A172 (cell line): Measurements from ENCODE around the gene CST8. TPM values are rescaled to one million over a fixed set of nuclear protein-coding genes. Genes with fewer than 3 reads are reported as not detected.

Source experiments
- DNase-seq: peaks from one replicate; pipeline ENCODE4 v3.0.0-alpha.2; 2015; ENCODE audit warnings: low spot score
- total RNA-seq: library from RNA; depleted of rRNA; stranded (reverse); fragments of >200 nt; shearing (Covaris generic); gene quantifications from 2 replicates; pipeline ENCODE4 v1.2.3, GENCODE V29; 2014; rRNA removed

Gene CST8
- total RNA-seq, 1 experiment from 2014 or later = not detected

DNA sequence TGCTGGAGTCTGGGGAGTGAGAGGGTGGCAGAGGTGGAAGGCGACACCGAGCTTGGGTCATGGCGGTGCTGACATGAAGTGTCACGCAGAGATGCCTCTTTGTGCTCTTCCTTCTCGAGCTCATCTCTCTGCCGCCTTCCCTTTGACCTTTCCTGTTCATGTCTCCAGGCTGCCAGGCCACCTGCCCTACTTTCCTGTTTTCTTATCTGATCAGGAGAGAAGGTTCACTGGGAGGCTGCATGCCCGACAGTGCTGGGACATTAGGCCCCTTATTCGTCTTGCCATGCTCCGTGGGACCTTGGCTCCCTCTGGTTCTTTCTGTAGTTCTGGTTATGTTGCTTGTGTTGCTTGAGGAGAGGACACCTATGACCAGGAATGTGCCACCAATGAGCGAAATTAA is 33.2 kb downstream of the CST8 start:
- DNase-seq = no peak

DNA sequence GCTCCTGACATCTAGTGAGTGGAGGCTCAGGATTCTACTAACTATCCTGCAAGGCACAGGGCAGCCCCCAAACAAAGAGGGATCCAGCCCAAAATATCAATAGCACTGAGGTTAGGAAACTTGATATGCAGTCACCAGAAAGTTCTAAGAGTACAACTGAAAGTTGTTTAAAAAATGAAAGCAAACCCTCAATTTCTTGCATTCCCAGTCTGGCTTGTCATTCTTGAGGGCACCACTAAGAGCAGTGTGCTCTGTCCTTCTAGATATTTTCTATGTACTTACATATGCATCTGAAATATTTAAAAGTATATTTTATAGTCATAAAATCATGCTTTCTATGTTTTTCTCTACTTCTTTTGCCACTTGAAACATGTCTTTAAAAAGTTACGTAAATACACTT is 35.9 kb downstream of the CST8 start:
- DNase-seq = no peak

DNA sequence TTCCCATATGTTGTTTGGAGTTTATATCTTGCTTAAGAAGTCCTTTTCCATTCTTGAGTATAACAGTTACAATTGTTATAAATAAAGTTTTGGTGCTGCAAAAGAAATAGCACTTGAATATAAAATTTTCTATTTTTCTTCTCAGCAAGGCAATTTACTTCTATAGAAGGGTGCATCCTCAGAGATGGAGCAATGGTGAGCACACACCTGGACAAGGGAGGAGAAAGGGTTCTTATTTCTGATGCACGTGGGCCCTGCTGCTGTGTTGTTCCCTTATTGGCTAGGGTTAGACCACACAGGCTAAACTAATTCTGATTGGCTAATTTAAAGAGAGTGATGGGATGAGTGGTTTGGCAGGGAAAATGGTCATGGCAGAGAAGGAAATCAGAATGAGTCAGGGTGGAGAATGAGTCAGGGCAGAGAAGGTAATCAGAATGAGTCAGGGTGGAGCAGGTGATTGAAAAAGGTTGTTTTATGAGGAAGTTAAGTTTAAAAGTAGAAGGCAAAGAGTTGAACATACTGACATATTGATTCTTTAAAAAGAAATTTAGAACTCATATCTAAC is 38.0 kb downstream of the CST8 start:
- peak; percentile 46 for DNase-seq

DNA sequence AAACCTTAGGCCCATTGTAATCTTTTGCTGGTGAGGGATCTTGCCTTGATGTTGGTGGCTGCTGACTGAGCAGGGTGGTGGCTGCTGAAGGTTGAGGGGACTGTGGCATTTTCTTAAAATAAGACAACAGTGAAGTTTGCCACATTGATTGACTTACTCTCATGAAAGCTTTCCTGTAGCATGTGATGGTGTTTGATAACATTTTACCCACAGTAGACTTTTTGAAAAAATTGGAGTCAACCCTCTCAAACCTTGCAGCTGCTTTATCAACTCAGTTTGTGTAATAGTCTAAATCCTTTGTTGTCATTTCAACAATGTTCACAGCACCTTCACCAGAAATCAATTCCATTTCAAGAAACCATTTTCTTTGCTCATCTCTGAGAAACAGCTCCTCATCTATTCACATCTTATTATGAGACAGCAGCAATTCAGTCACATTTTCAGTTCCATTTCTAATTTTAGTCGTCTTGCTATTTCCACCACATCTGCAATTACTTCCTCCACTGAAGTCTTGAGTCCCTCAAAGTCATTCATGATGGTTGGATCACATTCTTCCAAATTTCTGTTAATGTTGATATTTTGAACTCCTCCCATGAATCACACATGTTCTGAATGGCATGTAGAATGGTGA is 40.1 kb downstream of the CST8 start:
- no peak for DNase-seq

DNA sequence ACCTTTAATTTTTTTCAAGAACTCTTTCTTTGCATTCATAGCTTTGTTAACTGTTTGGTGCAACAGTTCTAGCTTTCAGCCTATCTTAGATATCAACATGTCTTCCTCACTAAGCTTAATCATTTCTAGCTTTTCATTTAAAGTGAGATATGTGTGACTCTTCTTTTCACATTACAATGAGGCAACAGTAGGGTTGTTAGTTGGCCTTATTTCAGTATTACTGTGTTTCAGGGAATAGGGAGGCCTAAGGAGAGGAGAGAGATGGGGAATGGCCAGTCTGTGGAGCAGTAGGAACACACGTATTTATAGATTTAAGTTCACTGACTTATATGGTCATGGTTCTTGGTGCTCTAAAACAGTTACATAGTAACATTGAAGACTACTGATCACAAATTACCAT is 41.6 kb downstream of the CST8 start:
- DNase-seq = no peak

DNA sequence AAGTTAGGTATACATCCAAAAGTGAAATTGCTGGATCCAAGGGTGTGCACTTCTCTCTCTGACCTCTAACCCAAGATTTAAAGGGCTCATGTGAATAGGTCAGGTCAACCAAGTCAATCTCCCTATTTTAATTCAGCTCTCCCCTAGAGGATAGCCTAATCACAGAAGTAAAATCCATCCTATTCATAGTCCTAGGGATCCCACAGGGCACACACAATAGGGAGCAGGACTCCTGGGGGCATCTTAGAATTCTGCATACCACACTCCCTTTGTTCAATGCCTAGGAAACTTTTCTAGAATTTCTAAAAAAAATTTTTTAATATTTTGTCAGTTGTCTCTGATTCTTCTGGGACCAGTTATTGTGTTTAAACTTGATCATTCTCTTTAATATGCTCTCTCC is 42.2 kb downstream of the CST8 start:
- no peak for DNase-seq

DNA sequence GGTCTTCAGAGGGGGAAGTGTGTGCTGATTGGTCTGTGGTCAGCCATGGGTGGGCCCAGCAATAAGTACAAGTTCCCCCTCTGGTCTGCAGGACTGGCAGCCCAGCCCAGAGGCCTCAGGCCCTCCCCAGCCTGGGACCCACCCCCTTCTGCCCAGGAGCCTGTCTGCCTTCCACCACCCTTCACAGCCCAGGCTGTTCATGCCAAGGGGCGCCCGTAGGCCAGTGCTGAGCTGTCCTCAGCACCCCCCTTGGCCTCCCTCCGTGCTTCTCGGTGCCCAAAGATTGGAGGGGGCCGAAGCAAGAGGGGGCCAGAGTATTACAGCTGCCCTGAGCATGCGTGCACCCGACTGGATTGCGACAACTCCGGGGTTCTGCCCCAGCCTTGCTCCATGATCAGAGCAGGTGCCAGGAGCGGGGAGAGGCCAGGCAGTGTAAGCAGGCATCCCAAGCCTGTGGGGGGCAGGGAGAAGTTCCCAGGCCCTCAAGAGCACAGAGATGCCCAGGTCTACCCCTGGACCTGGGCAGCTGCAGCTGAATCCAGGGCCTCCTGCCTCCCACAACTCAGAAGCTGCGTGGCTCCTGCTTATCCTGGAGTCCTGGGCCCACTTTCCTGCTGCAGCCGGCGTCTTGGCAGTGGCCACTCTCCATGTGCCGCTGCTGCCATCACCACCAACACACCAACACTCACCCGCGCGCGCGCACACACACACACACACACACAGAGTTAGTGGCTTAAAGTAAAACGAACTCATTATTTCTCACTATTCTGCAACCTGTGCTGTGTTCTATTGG is 44.1 kb downstream of the CST8 start:
- DNase-seq = no peak

DNA sequence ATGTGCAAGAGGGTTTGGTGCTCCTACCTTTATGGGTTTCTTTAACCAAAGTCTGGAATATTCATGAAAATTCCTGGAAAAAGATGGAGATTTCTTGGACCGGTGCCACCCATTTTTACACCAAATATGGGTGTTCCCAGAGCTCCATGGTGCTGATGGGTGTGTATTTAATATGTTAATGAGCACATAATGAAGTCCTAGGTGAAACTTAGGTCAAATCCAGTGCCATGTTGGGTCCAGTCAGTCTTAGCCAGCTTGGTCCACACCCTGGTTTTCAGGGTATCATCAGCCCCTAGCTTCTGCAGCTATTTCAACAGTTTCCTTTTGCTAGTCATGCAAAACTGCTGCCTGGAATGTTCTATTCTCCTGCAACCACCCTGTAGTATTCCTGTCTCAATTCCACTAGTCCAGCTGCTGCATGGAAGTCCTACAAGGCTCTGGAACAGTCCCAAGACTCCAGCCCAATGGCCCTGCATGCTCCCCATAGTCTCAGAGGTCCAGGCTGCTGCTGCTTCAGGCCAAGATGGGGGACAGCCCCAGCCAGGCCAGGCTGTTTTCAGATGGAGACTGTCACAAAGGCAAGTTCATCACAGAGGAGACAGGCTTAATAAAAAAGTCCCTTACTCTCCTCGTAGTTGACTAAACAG is 45.5 kb downstream of the CST8 start:
- DNase-seq = no peak

DNA sequence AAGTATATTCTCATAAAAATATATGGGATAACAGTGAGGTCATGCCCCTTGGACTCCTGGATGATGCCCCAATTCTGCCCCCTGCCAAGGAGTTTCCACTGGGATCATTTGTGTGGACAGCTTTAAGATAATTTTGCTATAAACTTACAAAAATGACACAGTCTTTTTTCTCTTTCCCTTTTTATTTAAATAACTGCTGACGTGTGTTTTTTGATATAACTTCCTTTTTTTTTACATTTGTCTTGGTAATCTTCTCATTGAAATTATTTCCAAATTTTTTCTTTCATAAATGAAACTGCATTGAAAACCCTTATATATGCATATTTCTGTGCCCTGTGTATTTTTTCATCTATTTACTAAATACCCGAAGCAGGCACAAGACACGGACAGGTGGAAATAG is 46.1 kb downstream of the CST8 start:
- DNase-seq = no peak

DNA sequence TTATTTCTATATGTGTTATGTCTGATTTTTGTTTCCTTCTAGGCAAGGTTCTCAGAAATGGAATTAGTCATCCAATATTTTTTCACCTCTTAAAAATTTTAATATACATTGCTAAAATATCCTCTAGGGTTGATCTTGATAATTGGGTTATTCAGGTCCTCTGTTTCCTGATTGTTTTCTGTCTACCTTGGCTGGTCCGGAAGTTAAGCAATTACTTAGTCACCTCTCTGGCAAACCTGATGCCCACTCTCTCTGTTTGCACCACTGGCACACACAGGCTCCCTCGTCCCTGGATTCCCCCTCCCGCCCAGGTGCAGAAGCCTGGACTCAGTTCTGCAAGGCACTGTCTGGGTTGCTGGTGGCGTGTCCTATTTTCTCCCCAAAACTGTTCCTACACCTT is 49.7 kb downstream of the CST8 start:
- no peak for DNase-seq

DNA sequence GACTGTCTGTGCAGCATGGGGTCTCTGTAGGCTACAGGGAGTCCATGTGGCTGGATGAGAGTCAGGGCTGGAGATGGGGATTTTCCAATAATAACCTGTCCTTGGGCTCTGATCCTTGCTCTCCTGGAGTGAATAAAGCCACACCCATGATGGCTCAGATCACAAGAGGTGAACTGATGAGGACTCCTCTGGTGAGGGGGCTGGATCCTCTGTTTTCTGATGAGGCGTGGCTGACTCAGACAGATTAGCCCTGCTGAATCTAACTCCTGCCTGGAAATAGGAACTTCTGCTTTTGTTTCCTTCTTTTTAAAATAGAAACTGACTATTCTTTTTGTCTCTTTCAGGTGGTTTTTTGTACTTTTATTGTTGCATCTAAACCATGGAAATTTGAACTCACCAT is 50.4 kb downstream of the CST8 start:
- DNase-seq = peak; percentile 25

DNA sequence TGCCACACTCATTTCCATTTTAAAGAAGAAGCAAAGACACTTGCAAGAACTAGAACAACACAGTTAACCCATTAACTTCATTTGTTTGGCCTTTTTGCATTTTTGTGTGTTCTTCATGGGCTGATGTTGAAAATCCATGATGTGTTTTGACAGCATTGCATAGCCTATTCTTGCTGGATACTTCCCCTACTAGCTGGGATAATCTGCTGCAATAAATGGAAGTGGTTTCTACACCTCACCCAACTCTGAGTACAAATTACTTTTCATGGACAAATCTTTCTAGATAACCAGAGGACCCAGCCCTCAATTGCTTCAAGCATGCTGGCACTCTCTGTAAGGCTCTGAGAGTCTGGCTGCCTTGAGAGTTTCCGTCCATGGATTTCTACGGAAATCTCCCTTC is 50.9 kb downstream of the CST8 start:
- DNase-seq = no peak

DNA sequence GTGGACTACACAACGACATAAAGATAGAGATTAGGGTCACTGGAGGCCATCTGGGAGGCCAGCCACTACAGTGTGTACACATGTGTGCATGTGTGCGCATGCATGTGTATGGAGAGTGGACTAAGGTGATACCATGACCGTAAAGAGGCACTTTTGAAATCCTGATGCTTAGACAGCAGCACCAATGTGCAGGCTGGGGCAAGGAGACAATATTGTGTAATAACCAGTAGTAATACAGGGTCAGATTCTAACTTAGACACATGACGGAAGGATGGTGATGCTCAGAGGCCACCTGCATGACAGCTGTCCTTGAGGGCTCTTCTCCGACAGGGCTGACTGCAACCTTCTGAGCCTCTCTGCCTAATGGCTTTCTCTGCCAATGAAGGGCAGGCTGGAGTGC is 51.9 kb downstream of the CST8 start:
- no peak for DNase-seq

DNA sequence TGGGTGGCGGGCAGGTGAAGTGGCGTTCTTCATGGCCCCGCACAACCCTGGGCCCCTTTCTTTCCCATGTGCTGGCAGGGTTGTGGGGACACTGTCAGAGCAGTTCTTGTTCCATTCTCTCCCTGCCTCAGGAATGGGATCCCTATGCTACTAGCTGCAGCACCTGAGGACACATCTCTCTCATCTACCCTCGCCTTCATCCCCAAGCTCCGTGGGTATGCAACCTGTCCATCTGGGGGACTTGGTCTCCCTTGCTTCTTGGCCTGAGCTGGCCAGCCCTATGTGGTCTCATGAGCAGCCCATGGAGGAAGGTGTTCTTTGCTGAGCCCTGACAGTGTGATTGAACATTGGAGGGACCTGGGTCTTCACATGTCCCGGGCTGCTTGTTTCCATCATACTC is 53.2 kb downstream of the CST8 start:
- no peak for DNase-seq

Other genes with a start within 250 kb of the CST8 start
- gene NXT1, start 140.3 kb upstream of the CST8 start, total RNA-seq = 77.4 and 102 TPM in 2 replicates
- gene GZF1, start 128.9 kb upstream of the CST8 start, total RNA-seq = 18.7 and 22.7 TPM in 2 replicates
- 6.4 and 6.6 TPM in 2 replicates for gene NAPB, start 69.6 kb upstream of the CST8 start, total RNA-seq
- gene CSTL1, start 51.4 kb upstream of the CST8 start, total RNA-seq = not detected in 2 replicates
- not detected in 2 replicates for gene CST11, start 38.2 kb upstream of the CST8 start, total RNA-seq
- gene CST9L, start 77.4 kb downstream of the CST8 start, total RNA-seq = not detected in 2 replicates
- not detected in 2 replicates for gene CST9, start 114.8 kb downstream of the CST8 start, total RNA-seq
- gene CST3, start 146.8 kb downstream of the CST8 start, total RNA-seq = 209 and 225 TPM in 2 replicates
- not detected in 2 replicates for gene CST4, start 197.9 kb downstream of the CST8 start, total RNA-seq